Right lobe of liver (tissue), 6 donors: ENCODE measurements around the gene MRPL18. TPM values are rescaled to one million over a fixed set of nuclear protein-coding genes. Genes with fewer than 3 reads are reported as not detected.

Source experiments
- ATAC-seq, 4 donors: fragments of 200-7000 bp; cut with Tn5 transposase; one replicate each; pipeline ENCODE4 v1.9.1; 2020; ENCODE audit warnings: mild to moderate bottlenecking in 4 of 4, moderate library complexity in 4 of 4
- DNase-seq, 3 donors: peaks; one replicate each; pipeline ENCODE4 v3.0.0-alpha.2; 2020
- H3K27ac ChIP-seq, 3 donors: fragments of 200-600 bp; one replicate each; pipeline ENCODE4 v1.8.0; 2022
- H3K27me3 ChIP-seq, 2 donors: fragments of 200-600 bp; one replicate each; pipeline ENCODE4 v1.8.0; 2022
- H3K36me3 ChIP-seq, 4 donors: fragments of 200-600 bp; sonication (generic) in 1 of 4; one replicate each; pipeline versions ENCODE4 v1.5.1 to v1.8.0; 2017 to 2022; ENCODE audit warnings: control low read depth in 1 of 4
- H3K4me1 ChIP-seq, 4 donors: fragments of 200-600 bp; sonication (generic) in 1 of 4; one replicate each; pipeline versions ENCODE4 v1.5.1 to v1.8.0; 2017 to 2022; ENCODE audit warnings: control low read depth in 1 of 4
- H3K4me3 ChIP-seq, 3 donors: fragments of 200-600 bp; one replicate each; pipeline ENCODE4 v1.8.0; 2022
- H3K9me3 ChIP-seq, 4 donors: fragments of 200-600 bp; sonication (generic) in 1 of 4; one replicate each; pipeline versions ENCODE4 v1.5.1 to v1.8.0; 2017 to 2022; ENCODE audit warnings: control low read depth in 1 of 4
- CTCF ChIP-seq, 4 donors: fragments of 200-600 bp in 3 of 4; fragments of 450-650 bp in 1 of 4; IDR thresholded peaks; one replicate each; pipeline versions ENCODE4 v1.5.1 to v1.8.0; 2016 to 2022; ENCODE audit warnings: antibody characterized with exemption in 4 of 4, mild to moderate bottlenecking in 2 of 4
- POLR2A ChIP-seq: fragments of 450-650 bp; IDR thresholded peaks from one replicate; pipeline ENCODE4 v1.6.1; 2017; ENCODE audit warnings: antibody characterized with exemption, mild to moderate bottlenecking
- WGBS: methylation state at CpG from one replicate; pipeline ENCODE4 v1.1.6; 2018; ENCODE audit warnings: low coverage, low lambda C conversion rate; ENCODE audit not compliant: insufficient coverage; ENCODE audit errors: missing lambda C conversion rate; 5-methylcytosine and 5-hydroxymethylcytosine counted together
- intact Hi-C, 2 donors: fragments of 100-400 bp; cut with DNase I; formaldehyde crosslinking; loops; one replicate each; pipeline versions ENCODE4 v1.11.2 to v1.14.1; 2022
- total RNA-seq, 6 experiments: library from RNA; depleted of rRNA in 2 of 6; stranded (reverse); fragments of >200 nt in 2 of 6; fragmentation: NEBNext Ultra II Directional in 3 of 6; extraction: Animal tissue kit (Norgen Biotek cat#: 25700) in 3 of 6; gene quantifications; one replicate each; pipeline versions ENCODE4 v1.1.0 to v1.2.4, GENCODE V29; 2016 to 2023
- donor health status: DM: no; HTN: yes; CAD: no.
- donor health status: DM: no; HTN: no; CAD: no.
- donor health status: DM: no; HTN: no; CAD: no.
- donor health status: DM: no; HTN: yes; CAD: no.
- donor health status: DM: no; HTN: yes; CAD: no.

The MRPL18 gene
- total RNA-seq, 6 experiments from 2014 or later: 26.6 to 78.5 (median 43.1) TPM

GRCh38 chr6:159778542-159779103 lies 11.6 kb upstream of the MRPL18 start:
- WGBS: 50% methylated on average over 3 of the region's 3 CpGs
- Histone ChIP-seq H3K27me3 (no peaks in the 10 kb centered on the region), H3K4me1 (peaks cover 0 to 11% (median 0%) of the 10 kb centered on the region in 4 donors), H3K36me3 (peaks cover 12 to 89% (median 38%) of the 10 kb centered on the region in 4 donors), H3K9me3 (no peaks in the 10 kb centered on the region), H3K27ac (no peak overlapping the region), H3K4me3 (no peak overlapping the region)
- peak in 1 of 4 donors; percentile 22 for ATAC-seq
- DNase-seq: no peak
- intact Hi-C loops: no loop called here
- TF ChIP-seq CTCF (IDR thresholded peaks at IDR 0.05) (no peak), POLR2A (no peak)

DNA sequence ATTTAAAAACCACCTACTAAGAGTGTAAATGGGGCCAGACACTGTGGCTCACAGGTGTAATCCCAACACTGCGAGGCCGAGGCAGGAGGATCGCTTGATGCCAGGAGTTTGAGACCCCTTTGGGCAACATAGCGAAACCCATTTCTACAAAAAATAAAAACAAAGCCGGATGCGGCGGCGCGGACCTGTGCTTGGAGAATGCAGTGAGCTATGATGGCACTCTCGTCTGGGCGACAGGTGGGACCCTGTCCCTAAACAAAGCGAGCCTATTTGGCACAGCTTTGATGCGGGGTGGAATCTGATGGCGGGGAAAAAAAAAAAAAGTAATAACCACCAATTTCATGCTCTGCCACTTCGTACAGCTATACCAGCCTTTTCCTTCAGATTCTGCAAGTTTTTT lies 2.0 kb upstream of the MRPL18 start:
- peak overlapping the region; percentile 95 to 100 (median 98) for H3K27ac ChIP-seq
- peaks cover 0 to 37% (median 12%) of the 10 kb centered on the region in 4 donors for H3K4me1 ChIP-seq
- DNase-seq: no peak
- intact Hi-C loops: no loop called here
- no peak for TF ChIP-seq CTCF (IDR thresholded peaks at IDR 0.05)
- TF ChIP-seq POLR2A: no peak
- H3K9me3 ChIP-seq: no peaks in the 10 kb centered on the region
- peak overlapping the region; percentile 88 to 97 (median 95) for H3K4me3 ChIP-seq
- 18% methylated on average over 15 of the region's 15 CpGs for WGBS
- peaks cover 11 to 55% (median 27%) of the 10 kb centered on the region in 4 donors for H3K36me3 ChIP-seq
- no peaks in the 10 kb centered on the region for H3K27me3 ChIP-seq
- no peak for ATAC-seq

GRCh38 chr6:159788753-159789376 lies 1.4 kb upstream of the MRPL18 start:
- Histone ChIP-seq H3K36me3 (peaks cover 11 to 51% (median 23%) of the 10 kb centered on the region in 4 donors), H3K4me1 (peaks cover 0 to 37% (median 12%) of the 10 kb centered on the region in 4 donors)
- peak; percentile 33 to 43 (median 38) for ATAC-seq

More at GRCh38 chr6:159788753-159789376, 1.4 kb upstream of the MRPL18 start:
- intact Hi-C loops: no loop called here
- peak; percentile 80 to 81 (median 80) for DNase-seq
- no peaks in the 10 kb centered on the region for H3K27me3 ChIP-seq
- TF ChIP-seq CTCF (IDR thresholded peaks at IDR 0.05): no peak
- TF ChIP-seq POLR2A: no peak
- peak overlapping the region; percentile 95 to 100 (median 98) for H3K27ac ChIP-seq
- H3K4me3 ChIP-seq: peak overlapping the region; percentile 88 to 97 (median 95)
- no peaks in the 10 kb centered on the region for H3K9me3 ChIP-seq
- 2% methylated on average over 24 of the region's 60 CpGs for WGBS
